ENCODE measurements around the gene MYBPH. TPM values are rescaled to one million over a fixed set of nuclear protein-coding genes. Genes with fewer than 3 reads are reported as not detected.
A peak's percentile ranks its signal among the peaks of the same experiment; 100 is the strongest.

The MYBPH gene
- total RNA-seq, 1 donor from 2014 or later = not detected

GRCh38 chr1:203189951-203190352 is 14.3 kb upstream of the MYBPH start:
- Mint-ChIP-seq H3K36me3 (ENCODE audit: low read depth, unreplicated experiment) (no peaks in the 10 kb centered on the region), H3K4me1 (ENCODE audit: unreplicated experiment) (peaks cover 11% of the 10 kb centered on the region), H3K27ac (ENCODE audit: unreplicated experiment) (no peak overlapping the region), H3K9me3 (ENCODE audit: unreplicated experiment) (no peaks in the 10 kb centered on the region), H3K4me3 (ENCODE audit: unreplicated experiment) (no peak overlapping the region), H3K27me3 (ENCODE audit: unreplicated experiment) (peaks cover 11% of the 10 kb centered on the region)
- DNase-seq (ENCODE audit: low spot score) = no peak
- TF ChIP-seq, protein P1, sequence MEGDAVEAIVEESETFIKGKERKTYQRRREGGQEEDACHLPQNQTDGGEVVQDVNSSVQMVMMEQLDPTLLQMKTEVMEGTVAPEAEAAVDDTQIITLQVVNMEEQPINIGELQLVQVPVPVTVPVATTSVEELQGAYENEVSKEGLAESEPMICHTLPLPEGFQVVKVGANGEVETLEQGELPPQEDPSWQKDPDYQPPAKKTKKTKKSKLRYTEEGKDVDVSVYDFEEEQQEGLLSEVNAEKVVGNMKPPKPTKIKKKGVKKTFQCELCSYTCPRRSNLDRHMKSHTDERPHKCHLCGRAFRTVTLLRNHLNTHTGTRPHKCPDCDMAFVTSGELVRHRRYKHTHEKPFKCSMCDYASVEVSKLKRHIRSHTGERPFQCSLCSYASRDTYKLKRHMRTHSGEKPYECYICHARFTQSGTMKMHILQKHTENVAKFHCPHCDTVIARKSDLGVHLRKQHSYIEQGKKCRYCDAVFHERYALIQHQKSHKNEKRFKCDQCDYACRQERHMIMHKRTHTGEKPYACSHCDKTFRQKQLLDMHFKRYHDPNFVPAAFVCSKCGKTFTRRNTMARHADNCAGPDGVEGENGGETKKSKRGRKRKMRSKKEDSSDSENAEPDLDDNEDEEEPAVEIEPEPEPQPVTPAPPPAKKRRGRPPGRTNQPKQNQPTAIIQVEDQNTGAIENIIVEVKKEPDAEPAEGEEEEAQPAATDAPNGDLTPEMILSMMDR (IDR thresholded peaks at IDR 0.05; ENCODE audit: unreplicated experiment) = no peak

GRCh38 chr1:203188686-203189232 is 13.1 kb upstream of the MYBPH start:
- H3K9me3 Mint-ChIP-seq (ENCODE audit: unreplicated experiment) = no peaks in the 10 kb centered on the region
- TF ChIP-seq, protein P1 (IDR thresholded peaks at IDR 0.05; ENCODE audit: unreplicated experiment) = no peak
- no peaks in the 10 kb centered on the region for H3K36me3 Mint-ChIP-seq (ENCODE audit: low read depth, unreplicated experiment)
- no peak overlapping the region for H3K4me3 Mint-ChIP-seq (ENCODE audit: unreplicated experiment)
- H3K27me3 Mint-ChIP-seq (ENCODE audit: unreplicated experiment) = peaks cover 13% of the 10 kb centered on the region
- H3K27ac Mint-ChIP-seq (ENCODE audit: unreplicated experiment) = no peak overlapping the region
- DNase-seq (ENCODE audit: low spot score) = no peak
- peaks cover 11% of the 10 kb centered on the region for H3K4me1 Mint-ChIP-seq (ENCODE audit: unreplicated experiment)

DNA sequence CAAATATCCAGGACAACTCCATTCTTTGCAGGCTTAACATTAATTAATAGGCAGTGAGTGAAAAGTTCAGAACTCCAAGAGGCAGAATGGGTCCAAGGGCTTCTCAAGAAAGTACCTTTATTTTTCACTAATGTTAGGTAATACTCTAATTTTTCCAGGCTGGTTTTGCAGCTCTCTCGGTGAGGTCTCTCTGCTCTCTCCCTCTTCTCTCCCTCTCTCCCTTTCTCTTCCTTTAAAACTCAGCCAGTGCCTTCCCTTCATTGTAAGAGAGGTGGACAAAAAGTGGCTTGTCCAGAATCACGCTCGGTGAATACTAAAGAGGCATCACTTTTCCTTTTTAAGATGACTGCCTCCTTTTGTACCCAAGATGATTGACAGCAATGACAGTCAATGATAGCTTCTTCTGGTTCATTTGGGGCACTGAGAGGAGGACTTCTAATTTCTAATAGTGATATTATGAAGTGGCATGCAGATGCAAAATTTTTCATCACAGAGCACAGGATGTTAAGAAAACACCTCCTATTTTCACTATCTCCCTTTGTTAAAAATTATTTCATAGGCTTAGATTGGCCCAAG is 12.2 kb upstream of the MYBPH start:
- H3K27ac Mint-ChIP-seq (ENCODE audit: unreplicated experiment) = no peak overlapping the region
- TF ChIP-seq, protein P1 (IDR thresholded peaks at IDR 0.05; ENCODE audit: unreplicated experiment) = no peak
- H3K27me3 Mint-ChIP-seq (ENCODE audit: unreplicated experiment) = peaks cover 15% of the 10 kb centered on the region
- no peaks in the 10 kb centered on the region for H3K36me3 Mint-ChIP-seq (ENCODE audit: low read depth, unreplicated experiment)
- H3K9me3 Mint-ChIP-seq (ENCODE audit: unreplicated experiment) = no peaks in the 10 kb centered on the region
- peaks cover 11% of the 10 kb centered on the region for H3K4me1 Mint-ChIP-seq (ENCODE audit: unreplicated experiment)
- peak overlapping the region; percentile 42 for H3K4me3 Mint-ChIP-seq (ENCODE audit: unreplicated experiment)
- no peak for DNase-seq (ENCODE audit: low spot score)

DNA sequence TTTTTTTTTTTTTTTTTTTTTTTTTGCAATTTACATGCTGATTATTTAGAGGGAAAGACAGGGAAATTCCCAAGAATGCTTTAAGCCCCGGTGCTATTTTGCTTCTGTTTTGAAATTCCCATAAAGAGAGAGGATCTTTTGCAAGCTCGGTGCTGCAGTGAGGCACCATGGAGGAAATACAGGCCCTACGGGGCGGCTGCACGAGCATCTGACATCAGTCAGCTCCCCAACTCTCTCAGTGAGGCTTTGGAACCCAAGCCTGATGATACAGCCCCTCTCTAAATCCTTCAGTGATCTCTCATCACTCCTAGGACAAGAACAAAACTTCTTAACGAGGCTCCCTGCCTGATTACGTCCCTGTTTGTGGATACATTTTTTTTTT is 11.7 kb upstream of the MYBPH start:
- H3K27ac Mint-ChIP-seq (ENCODE audit: unreplicated experiment) = no peak overlapping the region
- H3K36me3 Mint-ChIP-seq (ENCODE audit: low read depth, unreplicated experiment) = no peaks in the 10 kb centered on the region
- TF ChIP-seq, protein P1 (IDR thresholded peaks at IDR 0.05; ENCODE audit: unreplicated experiment) = no peak
- no peaks in the 10 kb centered on the region for H3K9me3 Mint-ChIP-seq (ENCODE audit: unreplicated experiment)
- peaks cover 15% of the 10 kb centered on the region for H3K27me3 Mint-ChIP-seq (ENCODE audit: unreplicated experiment)
- no peak for DNase-seq (ENCODE audit: low spot score)
- H3K4me3 Mint-ChIP-seq (ENCODE audit: unreplicated experiment) = peak overlapping the region; percentile 42
- peaks cover 11% of the 10 kb centered on the region for H3K4me1 Mint-ChIP-seq (ENCODE audit: unreplicated experiment)

GRCh38 chr1:203186446-203187303 is 11.0 kb upstream of the MYBPH start, which contains the start of gene CHI3L1:
Gene CHI3L1, minus strand, starts transcription at chr1:203186704. Its CDS starts 81 bp downstream, at chr1:203186623.
- Mint-ChIP-seq H3K27me3 (ENCODE audit: unreplicated experiment) (peaks cover 15% of the 10 kb centered on the region), H3K4me3 (ENCODE audit: unreplicated experiment) (peak within 1 kb of the TSS; percentile 42), H3K9me3 (ENCODE audit: unreplicated experiment) (no peaks in the 10 kb centered on the region), H3K4me1 (ENCODE audit: unreplicated experiment) (peaks cover 11% of the 10 kb centered on the region), H3K27ac (ENCODE audit: unreplicated experiment) (no peak within 1 kb of the TSS), H3K36me3 (ENCODE audit: low read depth, unreplicated experiment) (no peaks in the 10 kb centered on the region)
- DNase-seq (ENCODE audit: low spot score) = no peak
- TF ChIP-seq, protein P1 (IDR thresholded peaks at IDR 0.05; ENCODE audit: unreplicated experiment) = no peak
